Smooth muscle cell (in vitro differentiated cells): ENCODE results near the gene CTTNBP2. TPM values are rescaled to one million over a fixed set of nuclear protein-coding genes. Genes with fewer than 3 reads are reported as not detected.

ENCODE experiments used
- DNase-seq: peaks from one replicate; lab custom pipeline; 2025; ENCODE audit not compliant: unreplicated experiment; lab: John Stamatoyannopoulos, UW
- H2AFZ ChIP-seq: fragments of 200-600 bp; sonication (generic); 2 replicates; pipeline ENCODE4 v1.6.0; 2016; ENCODE audit warnings: antibody characterized with exemption, low read depth, mild to moderate bottlenecking
- H3F3A ChIP-seq: fragments of 200-600 bp; sonication (generic); 2 replicates; pipeline ENCODE4 v1.6.0; 2017; ENCODE audit warnings: antibody characterized with exemption, low read depth
- H3K27ac ChIP-seq: fragments of 200-600 bp; sonication (generic); 2 replicates; pipeline ENCODE4 v1.5.1; 2016; ENCODE audit warnings: low read depth, mild to moderate bottlenecking
- H3K27me3 ChIP-seq: fragments of 200-600 bp; sonication (generic); 2 replicates; pipeline ENCODE4 v1.6.1; 2016; ENCODE audit warnings: low read depth, mild to moderate bottlenecking
- H3K36me3 ChIP-seq: fragments of 200-600 bp; sonication (generic); 2 replicates; pipeline ENCODE4 v1.5.1; 2016; ENCODE audit warnings: low read depth
- H3K4me1 ChIP-seq: fragments of 200-600 bp; sonication (generic); 2 replicates; pipeline ENCODE4 v1.5.1; 2016; ENCODE audit warnings: low read depth
- H3K4me2 ChIP-seq: fragments of 200-600 bp; sonication (generic); 2 replicates; pipeline ENCODE4 v1.6.0; 2016; ENCODE audit warnings: mild to moderate bottlenecking
- H3K4me3 ChIP-seq: fragments of 200-600 bp; sonication (generic); 2 replicates; pipeline ENCODE4 v1.5.1; 2016; ENCODE audit warnings: mild to moderate bottlenecking
- H3K79me2 ChIP-seq: fragments of 200-600 bp; sonication (generic); 2 replicates; pipeline ENCODE4 v1.6.0; 2016; ENCODE audit warnings: low read depth, mild to moderate bottlenecking
- H3K9ac ChIP-seq: fragments of 200-600 bp; sonication (generic); 2 replicates; pipeline ENCODE4 v1.6.0; 2016; ENCODE audit warnings: low read depth
- H3K9me3 ChIP-seq: fragments of 200-600 bp; sonication (generic); replicated peaks from 2 replicates; pipeline ENCODE4 v1.5.1; 2016; ENCODE audit warnings: low read depth
- H4K20me1 ChIP-seq: fragments of 200-600 bp; sonication (generic); 2 replicates; pipeline ENCODE4 v1.6.0; 2016; ENCODE audit warnings: low read depth
- CTCF ChIP-seq: fragments of 200-600 bp; sonication (generic); IDR thresholded peaks from 2 replicates; pipeline ENCODE4 v1.5.1; 2017; ENCODE audit warnings: borderline replicate concordance, mild to moderate bottlenecking, antibody characterized with exemption; ENCODE audit not compliant: insufficient read depth, poor library complexity, severe bottlenecking
- WGBS: methylation state at CpG from one replicate; pipeline ENCODE4 v1.1.7; 2016; ENCODE audit warnings: low lambda C conversion rate; 5-methylcytosine and 5-hydroxymethylcytosine counted together
- polyA plus RNA-seq: library from polyadenylated mRNA; unstranded; fragments of >200 nt; fragmentation: Nextera tagmentation; extraction: Ambion mirVana; gene quantifications from 2 replicates; pipeline ENCODE4 v1.2.1, GENCODE V29; 2016
- total RNA-seq: library from RNA; depleted of rRNA; stranded (reverse); fragments of >200 nt; gene quantifications from 2 replicates; pipeline ENCODE4 v1.2.3, GENCODE V29; 2014

Gene CTTNBP2
- total and polyA plus RNA-seq, 2 experiments from 2014 or later: 4.8 to 42.3 TPM

- Histone ChIP-seq H3K27ac (no peak overlapping the region), H3K79me2 (peaks cover 12% of the 10 kb centered on the region), H4K20me1 (peaks cover 5% of the 10 kb centered on the region), H3K4me1 (no peaks in the 10 kb centered on the region), H3K4me2 (no peak overlapping the region), H2AFZ (no peak overlapping the region), H3K9me3 (no peaks in the 10 kb centered on the region), H3K27me3 (no peaks in the 10 kb centered on the region), H3K36me3 (no peaks in the 10 kb centered on the region), H3F3A (peaks cover 7% of the 10 kb centered on the region), H3K9ac (no peak overlapping the region), H3K4me3 (no peak overlapping the region)
- TF ChIP-seq CTCF: no peak
- DNase-seq: no peak
Observed at GRCh38 chr7:117841011-117841410, 32.2 kb downstream of the CTTNBP2 start.

- no peaks in the 10 kb centered on the region for H3K4me1 ChIP-seq
- H3F3A ChIP-seq: peaks cover 15% of the 10 kb centered on the region
- no peak overlapping the region for H3K4me3 ChIP-seq
- no peaks in the 10 kb centered on the region for H3K9me3 ChIP-seq
- no peak overlapping the region for H3K27ac ChIP-seq
- no peak for TF ChIP-seq CTCF
- H3K27me3 ChIP-seq: no peaks in the 10 kb centered on the region
- peaks cover 5% of the 10 kb centered on the region for H4K20me1 ChIP-seq
- H3K79me2 ChIP-seq: peaks cover 12% of the 10 kb centered on the region
- no peak overlapping the region for H3K9ac ChIP-seq
- H3K4me2 ChIP-seq: no peak overlapping the region
- no peaks in the 10 kb centered on the region for H3K36me3 ChIP-seq
- no peak for DNase-seq
- H2AFZ ChIP-seq: no peak overlapping the region
Observed at GRCh38 chr7:117839507-117839906, 33.7 kb downstream of the CTTNBP2 start.

GRCh38 chr7:117837841-117838240 lies 35.4 kb downstream of the CTTNBP2 start:
- 95% methylated on average over 1 of the region's 1 CpG for WGBS
- TF ChIP-seq CTCF: no peak
- DNase-seq: no peak

GRCh38 chr7:117835016-117835664 lies 38.1 kb downstream of the CTTNBP2 start:
- DNase-seq: no peak
- Histone ChIP-seq H3F3A (peaks cover 15% of the 10 kb centered on the region), H3K4me3 (no peak overlapping the region), H3K36me3 (no peaks in the 10 kb centered on the region), H3K27me3 (no peaks in the 10 kb centered on the region), H3K4me2 (peak overlapping the region; percentile 35), H3K79me2 (peaks cover 17% of the 10 kb centered on the region), H3K9ac (no peak overlapping the region), H3K9me3 (no peaks in the 10 kb centered on the region), H3K4me1 (no peaks in the 10 kb centered on the region), H3K27ac (no peak overlapping the region), H2AFZ (peak overlapping the region; percentile 39), H4K20me1 (peaks cover 3% of the 10 kb centered on the region)
- WGBS: 66% methylated on average over 4 of the region's 4 CpGs
- no peak for TF ChIP-seq CTCF

More at GRCh38 chr7:117837841-117838240, 35.4 kb downstream of the CTTNBP2 start:
- Histone ChIP-seq H3K4me1 (no peaks in the 10 kb centered on the region), H3K9ac (no peak overlapping the region), H3K27me3 (no peaks in the 10 kb centered on the region), H3K9me3 (no peaks in the 10 kb centered on the region), H3K4me2 (no peak overlapping the region), H3K4me3 (no peak overlapping the region), H3K79me2 (peaks cover 12% of the 10 kb centered on the region), H3K36me3 (no peaks in the 10 kb centered on the region), H3F3A (peaks cover 15% of the 10 kb centered on the region), H2AFZ (no peak overlapping the region), H3K27ac (no peak overlapping the region), H4K20me1 (peaks cover 5% of the 10 kb centered on the region)
